ENCODE data around the gene CHI3L1. TPM values are rescaled to one million over a fixed set of nuclear protein-coding genes. Genes with fewer than 3 reads are reported as not detected.

Gene CHI3L1
- total RNA-seq, 1 donor = 3.0 TPM

GRCh38 chr1:203136409-203137042 lies 50.0 kb downstream of the CHI3L1 start:
- no peak for TF ChIP-seq CTCF (IDR thresholded peaks at IDR 0.05; ENCODE audit: insufficient read depth, low read length)
- DNase-seq (ENCODE audit: low read depth) = no peak
- no peak overlapping the region for H3K4me3 ChIP-seq (ENCODE audit: low read depth, low read length)

GRCh38 chr1:203135636-203136305 lies 50.7 kb downstream of the CHI3L1 start:
- no peak overlapping the region for H3K4me3 ChIP-seq (ENCODE audit: low read depth, low read length)
- DNase-seq (ENCODE audit: low read depth) = no peak
- TF ChIP-seq CTCF (IDR thresholded peaks at IDR 0.05; ENCODE audit: insufficient read depth, low read length) = no peak

GRCh38 chr1:203133970-203134725 lies 52.4 kb downstream of the CHI3L1 start:
- DNase-seq (ENCODE audit: low read depth) = peak; percentile 62
- H3K4me3 ChIP-seq (ENCODE audit: low read depth, low read length) = no peak overlapping the region
- no peak for TF ChIP-seq CTCF (IDR thresholded peaks at IDR 0.05; ENCODE audit: insufficient read depth, low read length)

GRCh38 chr1:203131548-203132200 lies 54.8 kb downstream of the CHI3L1 start:
- DNase-seq (ENCODE audit: low read depth) = no peak
- no peak for TF ChIP-seq CTCF (IDR thresholded peaks at IDR 0.05; ENCODE audit: insufficient read depth, low read length)
- no peak overlapping the region for H3K4me3 ChIP-seq (ENCODE audit: low read depth, low read length)

GRCh38 chr1:203130358-203130985 lies 56.0 kb downstream of the CHI3L1 start:
- TF ChIP-seq CTCF (IDR thresholded peaks at IDR 0.05; ENCODE audit: insufficient read depth, low read length) = no peak
- H3K4me3 ChIP-seq (ENCODE audit: low read depth, low read length) = no peak overlapping the region
- DNase-seq (ENCODE audit: low read depth) = no peak

GRCh38 chr1:203129501-203130231 lies 56.8 kb downstream of the CHI3L1 start:
- DNase-seq (ENCODE audit: low read depth) = no peak
- no peak for TF ChIP-seq CTCF (IDR thresholded peaks at IDR 0.05; ENCODE audit: insufficient read depth, low read length)
- no peak overlapping the region for H3K4me3 ChIP-seq (ENCODE audit: low read depth, low read length)
